HG03097 (cell line): ENCODE data around the gene FUCA2.
"Not testable (repeated sequence)": the region's sequence is repeated elsewhere in the genome, so short reads cannot be mapped to it uniquely, and the experiment has no call there.

Source experiments
- ATAC-seq: cut with Tn5 transposase; IDR thresholded peaks from one replicate; pipeline ENCODE4 v1.9.1; 2021; ENCODE audit not compliant: unreplicated experiment, low FRiP score

Gene FUCA2

GRCh38 chr6:143505111-143505510 lies 6.4 kb downstream of the FUCA2 start:
- no peak for ATAC-seq

DNA sequence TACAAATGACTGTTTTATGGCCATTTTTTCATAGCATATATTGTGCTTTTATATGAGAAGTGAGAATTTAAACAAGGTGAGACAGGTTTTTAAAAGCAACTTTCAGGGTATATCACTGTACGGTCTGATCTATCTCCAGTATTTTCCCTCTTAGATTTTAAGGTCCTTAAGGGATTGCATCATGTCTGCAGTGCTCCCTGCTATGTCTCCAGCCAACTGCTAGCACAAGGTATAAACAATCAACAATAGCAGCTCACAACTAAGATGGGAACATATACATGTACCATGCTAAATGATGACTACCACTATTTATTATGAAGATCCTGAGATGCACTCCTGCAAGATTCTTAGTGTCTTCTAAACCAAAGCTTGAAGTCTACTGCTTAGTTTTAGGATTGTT lies 7.2 kb downstream of the FUCA2 start:
- no peak for ATAC-seq

- ATAC-seq = no peak
These were observed 9.7 kb downstream of the FUCA2 start for GRCh38 chr6:143501851-143502250.

DNA sequence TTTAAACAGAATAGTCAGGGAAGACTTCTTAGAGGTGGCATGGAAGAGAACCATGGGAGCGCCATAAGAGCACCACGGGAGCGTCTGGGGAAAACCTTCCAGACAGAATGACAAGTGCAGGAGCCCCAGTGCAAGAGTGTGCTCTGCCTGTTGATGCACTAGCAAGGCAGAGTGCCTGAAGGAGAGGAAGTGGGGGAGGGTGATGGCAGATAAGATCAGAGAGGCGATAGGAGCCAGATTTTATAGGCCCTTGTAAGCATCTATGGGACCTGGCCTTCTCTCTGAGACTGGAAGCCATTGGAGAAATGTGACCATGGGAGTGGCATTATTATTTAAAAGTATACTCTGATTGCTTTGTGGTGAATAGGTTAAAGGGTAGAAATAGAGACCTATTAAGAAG lies 13.1 kb downstream of the FUCA2 start:
- no peak for ATAC-seq

DNA sequence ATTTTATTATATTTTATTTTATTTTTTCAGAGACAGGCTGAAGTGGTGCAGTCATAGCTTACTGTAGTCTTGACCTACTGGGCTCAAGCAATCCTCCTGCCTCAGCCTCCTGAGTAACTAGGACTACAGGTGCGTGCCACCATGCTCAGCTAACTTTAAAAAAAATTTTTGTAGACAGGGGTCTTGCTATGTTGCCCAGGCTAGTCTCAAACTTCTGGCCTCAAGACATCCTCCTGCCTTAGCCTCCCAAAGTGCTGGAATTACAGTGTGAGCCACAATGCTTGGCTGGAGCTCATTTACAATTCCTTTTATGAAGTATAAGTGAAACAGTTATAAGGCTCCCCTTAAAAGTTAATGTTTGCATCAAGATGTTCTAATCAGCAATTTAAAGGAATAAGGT lies 14.5 kb downstream of the FUCA2 start:
- ATAC-seq = no peak

- ATAC-seq = no peak
These were observed 20.7 kb downstream of the FUCA2 start for GRCh38 chr6:143490775-143491174.

DNA sequence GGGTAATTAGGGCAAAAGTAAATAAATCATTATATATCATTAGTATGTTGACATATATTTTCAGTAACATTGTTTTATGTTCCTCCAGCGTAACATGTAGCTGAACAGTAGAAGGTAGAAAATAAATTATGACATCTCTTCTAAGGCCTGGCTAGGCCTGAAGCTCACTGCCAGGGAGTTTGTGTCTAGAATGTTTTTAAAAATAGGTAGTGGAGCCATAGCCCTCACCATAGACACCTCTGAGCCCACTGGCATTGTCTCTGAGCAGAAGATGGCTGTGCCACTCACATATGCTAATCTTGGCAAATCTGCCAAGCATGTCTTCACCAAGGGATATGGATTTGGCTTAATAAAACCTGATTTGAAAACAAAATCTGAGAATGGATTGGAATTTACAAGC lies 21.3 kb downstream of the FUCA2 start:
- ATAC-seq = no peak

- no peak for ATAC-seq
These were observed 24.8 kb downstream of the FUCA2 start for GRCh38 chr6:143486752-143487151.

DNA sequence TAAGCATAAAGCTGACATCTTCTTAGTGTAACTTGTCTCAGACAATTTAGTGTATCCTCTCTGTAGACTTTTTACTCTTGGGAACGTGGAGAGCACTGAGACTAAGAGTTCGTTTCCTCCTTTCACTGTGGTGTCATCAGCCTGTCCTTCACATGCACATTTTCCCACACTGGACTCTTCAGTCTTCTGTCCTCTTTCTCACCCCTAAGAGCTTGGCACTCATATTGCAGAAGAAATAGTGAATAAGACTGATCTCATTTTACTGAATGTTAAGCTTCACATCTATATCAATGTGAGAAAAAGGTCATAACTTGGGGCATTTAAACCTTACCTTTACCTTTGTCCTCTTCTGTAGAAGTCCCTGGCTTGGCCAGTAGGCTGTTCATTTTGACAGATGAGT lies 25.6 kb downstream of the FUCA2 start:
- no peak for ATAC-seq

GRCh38 chr6:143482593-143482992 lies 28.9 kb downstream of the FUCA2 start:
- no peak for ATAC-seq

GRCh38 chr6:143478479-143479062 lies 32.9 kb downstream of the FUCA2 start:
- no peak for ATAC-seq

GRCh38 chr6:143476545-143476944 lies 35.0 kb downstream of the FUCA2 start:
- ATAC-seq = no peak

- ATAC-seq = no peak
These were observed 39.7 kb downstream of the FUCA2 start for GRCh38 chr6:143471822-143472221.

DNA sequence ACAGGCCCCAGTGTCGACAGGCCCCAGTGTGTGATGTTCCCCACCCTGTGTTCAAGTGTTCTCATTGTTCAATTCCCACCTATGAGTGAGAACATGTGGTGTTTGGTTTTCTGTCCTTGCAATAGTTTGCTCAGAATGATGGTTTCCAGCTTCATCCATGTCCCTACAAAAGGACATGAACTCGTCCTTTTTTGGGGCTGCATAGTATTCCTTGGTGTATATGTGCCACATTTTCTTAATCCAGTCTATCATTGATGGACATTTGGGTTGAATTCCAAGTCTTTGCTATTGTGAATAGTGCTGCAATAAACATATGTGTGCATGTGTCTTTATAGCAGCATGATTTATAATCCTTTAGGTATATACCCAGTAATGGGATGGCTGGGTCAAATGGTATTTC lies 42.7 kb downstream of the FUCA2 start:
- ATAC-seq = not testable (repeated sequence)

DNA sequence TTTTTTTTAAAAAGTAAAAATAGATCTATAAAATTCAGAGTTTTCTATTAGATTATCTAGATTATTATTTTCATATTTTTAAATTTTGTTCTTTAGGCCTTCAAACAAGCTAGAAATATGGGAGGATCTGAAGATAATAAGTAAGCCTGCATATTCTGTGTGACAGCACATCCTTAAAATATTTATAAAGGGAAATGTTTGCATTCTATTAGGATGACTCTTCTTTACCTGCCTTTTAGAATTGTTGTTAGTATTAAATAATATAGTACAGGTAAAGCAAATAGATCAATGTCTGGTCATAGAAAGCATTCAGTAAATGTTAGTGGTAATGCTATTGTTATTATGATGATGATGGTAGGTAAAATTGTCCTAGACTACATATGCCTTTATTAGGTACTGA lies 43.5 kb downstream of the FUCA2 start:
- ATAC-seq = no peak

DNA sequence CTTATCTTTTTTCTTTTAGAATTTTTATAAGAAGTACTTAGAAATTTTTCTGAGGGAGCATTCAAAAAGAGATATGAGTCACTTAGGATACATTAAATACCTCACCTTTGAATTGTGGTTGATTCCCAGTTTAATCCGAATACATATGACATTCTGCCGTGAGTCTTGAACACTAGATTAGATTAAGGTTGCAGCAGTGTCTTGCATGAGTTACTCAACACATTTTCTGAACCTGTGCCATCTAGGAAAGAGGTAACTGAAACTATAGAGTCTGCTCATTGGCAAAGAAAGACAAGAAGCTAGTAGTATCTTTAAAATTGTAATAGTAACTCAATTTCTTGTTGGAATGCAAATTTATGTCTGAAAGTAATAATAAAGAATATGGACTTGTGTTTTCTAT lies 46.0 kb downstream of the FUCA2 start:
- ATAC-seq = no peak

DNA sequence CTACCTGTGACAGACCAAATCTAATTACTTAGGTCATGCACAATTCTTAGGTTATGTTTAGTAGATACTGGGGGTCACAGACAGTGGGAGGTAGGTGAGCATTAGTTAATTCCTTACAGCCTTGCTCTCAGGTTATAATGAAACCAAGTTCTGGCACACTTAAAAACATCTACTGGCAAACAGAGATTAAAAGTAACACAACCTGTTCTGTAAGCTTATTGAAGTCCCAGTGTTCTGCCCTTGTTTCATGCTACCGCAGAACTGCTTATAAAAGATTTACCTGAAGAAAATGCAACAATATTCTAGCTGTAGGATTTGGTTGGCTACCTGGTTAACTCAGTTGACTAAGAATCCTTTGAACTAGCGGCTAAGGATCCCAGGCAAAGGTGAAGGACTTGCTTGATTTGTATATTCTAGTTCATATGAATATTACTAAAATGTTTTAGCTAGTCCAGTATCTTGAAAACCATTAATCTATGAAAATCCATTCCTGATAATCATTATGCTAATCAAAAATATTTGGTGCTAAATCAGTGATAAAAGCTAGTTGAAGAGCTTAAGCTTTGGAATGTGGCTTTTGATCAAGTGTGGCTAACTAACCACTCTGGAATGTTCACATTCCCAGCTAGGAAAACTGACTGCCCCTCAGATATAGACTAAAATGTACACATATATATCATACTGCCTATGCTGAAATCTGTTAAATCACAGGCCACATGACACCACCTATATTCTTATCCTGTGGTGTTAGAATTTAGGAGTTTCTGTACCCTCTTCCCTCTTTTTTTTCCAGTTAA lies 53.8 kb downstream of the FUCA2 start:
- ATAC-seq = no peak

- no peak for ATAC-seq
These were observed 60.0 kb downstream of the FUCA2 start for GRCh38 chr6:143451531-143451930.

GRCh38 chr6:143450453-143451371 lies 60.8 kb downstream of the FUCA2 start, which contains the start of the genes ADAT2 and PEX3:
Gene ADAT2, minus strand, starts transcription at chr6:143450695. Its CDS starts 37 bp downstream, at chr6:143450658.
Gene PEX3, plus strand, starts transcription at chr6:143450805. Its CDS starts 238 bp downstream, at chr6:143451043.
- ATAC-seq = peak; percentile 96

DNA sequence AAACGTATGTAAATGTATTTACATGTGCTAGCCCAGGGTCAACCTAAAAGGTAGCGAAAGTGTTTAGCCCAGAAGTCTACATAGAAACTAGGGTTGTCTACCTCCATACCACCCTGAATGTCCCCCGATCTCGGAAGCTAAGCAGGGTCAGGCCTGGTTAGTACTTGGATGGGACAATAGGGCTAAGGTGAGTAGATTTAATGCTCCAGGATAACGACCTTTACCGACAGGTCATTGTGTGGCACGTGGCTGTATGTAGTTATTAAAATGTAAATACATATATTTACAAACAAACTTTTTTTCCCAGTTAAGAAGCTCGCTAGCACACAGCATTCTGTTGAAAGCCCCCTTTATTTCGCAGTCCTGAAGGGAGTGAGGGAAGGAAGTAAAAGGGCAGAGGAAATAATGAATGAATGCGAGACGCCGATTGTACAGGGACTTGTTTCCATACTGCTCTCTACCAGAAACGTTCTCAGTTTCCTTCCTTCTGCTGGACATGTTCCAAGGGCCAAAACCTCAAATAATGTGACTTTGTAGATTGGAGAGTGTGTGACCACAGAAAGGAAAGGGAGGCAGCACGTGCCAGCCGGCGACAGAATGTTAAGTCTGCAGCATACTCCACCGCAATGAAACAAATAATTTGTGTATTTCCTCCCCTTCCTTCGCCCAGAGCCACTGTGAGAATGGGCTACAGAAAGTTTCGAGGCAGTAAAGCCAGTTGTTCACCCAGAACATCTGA lies 61.6 kb downstream of the FUCA2 start:
- ATAC-seq = peak; percentile 10
